ENCODE results near the gene LMX1A. TPM values are rescaled to one million over a fixed set of nuclear protein-coding genes. Genes with fewer than 3 reads are reported as not detected.

LMX1A gene
- total and polyA plus RNA-seq, 2 donors from 2014 or later: not detected

GRCh38 chr1:165189011-165189410 lies 167.5 kb downstream of the LMX1A start:
- no peaks in the 10 kb centered on the region for H3K9me3 ChIP-seq (ENCODE audit: control insufficient read depth in 2 of 3, insufficient read depth in 1 of 3, low read length in 3 of 3)
- FAIRE-seq (no peak), DNase-seq (no peak)
- no peak for TF ChIP-seq CTCF (IDR thresholded peaks at IDR 0.05; ENCODE audit: borderline replicate concordance, extremely low read depth, insufficient read depth)
- H3K4me3 ChIP-seq (ENCODE audit: low read length in 3 of 3): no peak overlapping the region
- no peaks in the 10 kb centered on the region for H3K36me3 ChIP-seq (ENCODE audit: control insufficient read depth in 2 of 3, insufficient read depth in 3 of 3, low read length in 3 of 3)
- no peak overlapping the region for H3K9ac ChIP-seq (ENCODE audit: low read length in 3 of 3)
- H3K27ac ChIP-seq (ENCODE audit: low read depth in 2 of 2, low read length in 2 of 2): no peak overlapping the region
- no peaks in the 10 kb centered on the region for H3K4me1 ChIP-seq (ENCODE audit: control insufficient read depth in 2 of 3, insufficient read depth in 2 of 3, low read depth in 1 of 3, low read length in 3 of 3)
- no peaks in the 10 kb centered on the region for H3K27me3 ChIP-seq (ENCODE audit: control insufficient read depth, insufficient read depth, low read length)
- intact Hi-C loops (cut with DNase I): no loop called here

- no peaks in the 10 kb centered on the region for H3K27me3 ChIP-seq (ENCODE audit: control insufficient read depth, insufficient read depth, low read length)
- no peaks in the 10 kb centered on the region for H3K9me3 ChIP-seq (ENCODE audit: control insufficient read depth in 2 of 3, insufficient read depth in 1 of 3, low read length in 3 of 3)
- no peaks in the 10 kb centered on the region for H3K4me1 ChIP-seq (ENCODE audit: control insufficient read depth in 2 of 3, insufficient read depth in 2 of 3, low read depth in 1 of 3, low read length in 3 of 3)
- TF ChIP-seq CTCF (IDR thresholded peaks at IDR 0.05; ENCODE audit: borderline replicate concordance, extremely low read depth, insufficient read depth): no peak
- no peaks in the 10 kb centered on the region for H3K36me3 ChIP-seq (ENCODE audit: control insufficient read depth in 2 of 3, insufficient read depth in 3 of 3, low read length in 3 of 3)
- H3K9ac ChIP-seq (ENCODE audit: low read length in 3 of 3): no peak overlapping the region
- DNase-seq (peak in 1 of 5 donors; percentile 14), FAIRE-seq (no peak)
- no peak overlapping the region for H3K4me3 ChIP-seq (ENCODE audit: low read length in 3 of 3)
- intact Hi-C loops (cut with DNase I): no loop called here
- H3K27ac ChIP-seq (ENCODE audit: low read depth in 2 of 2, low read length in 2 of 2): no peak overlapping the region
Observed at GRCh38 chr1:165187031-165188009, 169.2 kb downstream of the LMX1A start.

DNA sequence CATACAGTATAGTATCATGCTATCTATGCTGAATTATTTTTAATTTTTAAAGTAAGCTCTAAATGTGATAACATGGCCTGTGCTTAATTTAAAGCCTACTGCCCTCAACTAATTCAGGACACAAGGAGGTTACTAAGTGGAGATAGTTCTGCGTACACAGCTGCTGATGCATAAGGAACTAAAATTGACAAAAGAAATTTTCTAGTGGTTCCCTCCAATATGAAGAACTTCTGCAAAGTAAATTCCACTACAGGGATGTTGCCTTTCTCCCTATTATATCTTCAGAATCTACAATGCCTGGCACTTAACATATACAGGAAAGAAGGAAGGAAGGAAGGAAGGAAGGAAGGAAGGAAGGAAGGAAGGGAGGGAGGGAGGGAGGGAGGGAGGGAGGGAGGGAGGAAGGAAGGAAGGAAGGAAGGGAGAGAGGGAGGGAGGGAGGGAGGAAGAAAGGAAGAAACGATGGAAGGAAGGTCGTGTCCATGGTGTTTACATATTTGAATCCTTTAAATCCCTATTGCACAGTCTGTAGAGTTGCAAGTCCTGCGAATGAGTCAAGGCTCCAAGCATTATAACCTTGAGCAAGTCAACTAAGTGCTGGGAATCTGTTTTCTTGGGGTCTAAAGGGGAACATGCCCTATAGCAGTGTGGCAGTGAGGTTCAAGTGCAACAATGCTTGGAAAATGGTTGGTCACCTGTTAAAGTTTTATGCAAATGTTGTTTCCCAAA lies 171.2 kb downstream of the LMX1A start:
- FAIRE-seq (no peak), DNase-seq (no peak)
- no peak overlapping the region for H3K4me3 ChIP-seq (ENCODE audit: low read length in 3 of 3)
- H3K27me3 ChIP-seq (ENCODE audit: control insufficient read depth, insufficient read depth, low read length): no peaks in the 10 kb centered on the region
- TF ChIP-seq CTCF (IDR thresholded peaks at IDR 0.05; ENCODE audit: borderline replicate concordance, extremely low read depth, insufficient read depth): no peak
- no peaks in the 10 kb centered on the region for H3K9me3 ChIP-seq (ENCODE audit: control insufficient read depth in 2 of 3, insufficient read depth in 1 of 3, low read length in 3 of 3)
- H3K9ac ChIP-seq (ENCODE audit: low read length in 3 of 3): no peak overlapping the region
- no peaks in the 10 kb centered on the region for H3K36me3 ChIP-seq (ENCODE audit: control insufficient read depth in 2 of 3, insufficient read depth in 3 of 3, low read length in 3 of 3)
- intact Hi-C loops (cut with DNase I): no loop called here
- no peak overlapping the region for H3K27ac ChIP-seq (ENCODE audit: low read depth in 2 of 2, low read length in 2 of 2)
- no peaks in the 10 kb centered on the region for H3K4me1 ChIP-seq (ENCODE audit: control insufficient read depth in 2 of 3, insufficient read depth in 2 of 3, low read depth in 1 of 3, low read length in 3 of 3)

All from kidney (tissue), 14 donors.